ENCODE measurements around the gene TADA2B. TPM values are rescaled to one million over a fixed set of nuclear protein-coding genes. Genes with fewer than 3 reads are reported as not detected.
"Not testable (repeated sequence)": the region's sequence is repeated elsewhere in the genome, so short reads cannot be mapped to it uniquely, and the experiment has no call there.

TADA2B gene
- total and polyA plus RNA-seq, 9 of the 15 experiments (the other 6 are each of a cell fraction or from before 2014, with no cell fraction given) = 0.55 to 12.2 (median 7.5) TPM

GRCh38 chr4:7084564-7084961 lies 41.4 kb downstream of the TADA2B start:
- H4K20me1 ChIP-seq (replicated peaks; ENCODE audit: control insufficient read depth, insufficient read depth, low read length); BruUV-seq (replicated peaks); FAIRE-seq; H3K4me3 ChIP-seq; H3K9me1 ChIP-seq (ENCODE audit: control insufficient read depth, insufficient read depth, low read length); H3K27me3 ChIP-seq (ENCODE audit: control insufficient read depth in 2 of 2, insufficient read depth in 2 of 2, low read length in 2 of 2); H3K79me2 ChIP-seq (ENCODE audit: control insufficient read depth, insufficient read depth, low read length); in situ Hi-C loops (cut with MboI); H3K36me3 ChIP-seq (ENCODE audit: control insufficient read depth, insufficient read depth, low read length); H3K9me3 ChIP-seq (replicated peaks; ENCODE audit: control insufficient read depth, insufficient read depth, low read depth, low read length); TF ChIP-seq NR2C2 (CRISPR knock-in tag; IDR thresholded peaks at IDR 0.05): not testable (repeated sequence)
- Histone ChIP-seq H3K27ac (ENCODE audit: extremely low read depth, low read depth, low read length) (peak overlapping the region; percentile 33; the same call in 1 of the 3 replicates), H3K4me2 (ENCODE audit: insufficient read depth, low read length) (peak overlapping the region; percentile 39; the same call in 1 of the 2 replicates), H3K4me1 (replicated peaks in 1 of 2; ENCODE audit: control insufficient read depth in 2 of 2, insufficient read depth in 2 of 2, low read length in 2 of 2) (peaks cover 11 to 15% of the 10 kb centered on the region in 2 experiments; a peak in 4 of 5 replicates), H3K9ac (ENCODE audit: insufficient read depth in 1 of 2, low read depth in 2 of 2, low read length in 2 of 2) (peak overlapping the region in 1 of 2 experiments; percentile 25; a peak in 3 of 4 replicates), H2AFZ (ENCODE audit: low read depth, low read length) (peak overlapping the region; percentile 92)
- intact Hi-C loops (cut with micrococcal nuclease) = loop anchor here (5.0 kb wide), 2 partner anchors 97 to 192 kb away; no protein-coding TSS in a partner anchor
- WGBS (ENCODE audit: insufficient coverage, low coverage, missing lambda C conversion rate) = 7% methylated on average over 9 of the region's 9 CpGs
- ChIA-PET CTCF (ENCODE audit: low intra/inter-chr PET ratio) (interaction anchor here (0.7 kb wide), 1 partner anchor 208 kb away, joined by 3 read pairs; no protein-coding TSS in a partner anchor), POLR2A (interaction anchor here (0.6 to 1.9 kb wide), 4 partner anchors 9 to 443 kb away, joined by 3 to 8 read pairs (median 4); no protein-coding TSS in a partner anchor)
- ATAC-seq (peak; percentile 52), DNase-seq (ENCODE audit: extremely low read depth in 1 of 4, low spot score in 3 of 4) (peak in 1 of 4 experiments; percentile 48)
- TF ChIP-seq ZNF395 (CRISPR knock-in tag; IDR thresholded peaks at IDR 0.05) (peak; percentile 84), NR2C2 (tag; IDR thresholded peaks at IDR 0.05) (peak; percentile 43; the same call in 1 of the 2 replicates), CREB3 (tag; conservative IDR thresholded peaks at IDR 0.05; ENCODE audit: low read depth) (0 out of 2 replicates have a peak, but pooled peaks have one; percentile 24), ZNF639 (CRISPR knock-in tag; conservative IDR thresholded peaks at IDR 0.05 in 1 of 2, IDR thresholded peaks at IDR 0.05 in 1 of 2) (peak in 1 of 2 experiments; percentile 50; a peak in 1 of 4 replicates), ZNF644 (tag; IDR thresholded peaks at IDR 0.05; ENCODE audit: low read depth) (0 out of 2 replicates have a peak, but pooled peaks have one; percentile 23), ZNF175 (CRISPR knock-in tag; IDR thresholded peaks at IDR 0.05; ENCODE audit: low read depth) (peak; percentile 54; the same call in 1 of the 2 replicates), ETV1 (tag; conservative IDR thresholded peaks at IDR 0.05; ENCODE audit: low read depth) (peak; percentile 64; the same call in 1 of the 2 replicates), ESRRA (IDR thresholded peaks at IDR 0.05; ENCODE audit: borderline replicate concordance, low read depth) (peak; percentile 85), ZNF584 (CRISPR knock-in tag; IDR thresholded peaks at IDR 0.05; ENCODE audit: low read depth) (0 out of 2 replicates have a peak, but pooled peaks have one; percentile 42), TAF7 (tag; IDR thresholded peaks at IDR 0.05) (0 out of 2 replicates have a peak, but pooled peaks have one; percentile 55), VEZF1 (CRISPR knock-in tag; IDR thresholded peaks at IDR 0.05) (peak; percentile 41), YY1 (IDR thresholded peaks at IDR 0.05; ENCODE audit: borderline replicate concordance in 1 of 3, control insufficient read depth in 1 of 3, extremely low read depth in 1 of 3, insufficient read depth in 3 of 3, insufficient read length in 1 of 3, insufficient replicate concordance in 2 of 3, low read depth in 1 of 3, low read length in 2 of 3) (peak in 2 of 3 experiments; percentile 38 to 78)

All from K562 (cell line).